VCaP (cell line): Measurements from ENCODE around the gene PMIS2.
A peak's percentile ranks its signal among the peaks of the same experiment; 100 is the strongest.

Experiments used
- H3K27ac ChIP-seq: fragments of 450-650 bp; 2 replicates; pipeline ENCODE4 v1.5.1; 2017
- TF ChIP-seq, protein P1 (sequence below): fragments of 450-650 bp; conservative IDR thresholded peaks from 2 replicates; pipeline ENCODE4 v1.5.1; 2017; ENCODE audit warnings: mild to moderate bottlenecking, moderate library complexity

PMIS2 gene

GRCh38 chr19:35585848-35586247 lies at the start of gene PMIS2:
Gene PMIS2, plus strand, starts transcription at chr19:35586173. Its CDS starts 87 bp downstream, at chr19:35586260.
- TF ChIP-seq, protein P1, sequence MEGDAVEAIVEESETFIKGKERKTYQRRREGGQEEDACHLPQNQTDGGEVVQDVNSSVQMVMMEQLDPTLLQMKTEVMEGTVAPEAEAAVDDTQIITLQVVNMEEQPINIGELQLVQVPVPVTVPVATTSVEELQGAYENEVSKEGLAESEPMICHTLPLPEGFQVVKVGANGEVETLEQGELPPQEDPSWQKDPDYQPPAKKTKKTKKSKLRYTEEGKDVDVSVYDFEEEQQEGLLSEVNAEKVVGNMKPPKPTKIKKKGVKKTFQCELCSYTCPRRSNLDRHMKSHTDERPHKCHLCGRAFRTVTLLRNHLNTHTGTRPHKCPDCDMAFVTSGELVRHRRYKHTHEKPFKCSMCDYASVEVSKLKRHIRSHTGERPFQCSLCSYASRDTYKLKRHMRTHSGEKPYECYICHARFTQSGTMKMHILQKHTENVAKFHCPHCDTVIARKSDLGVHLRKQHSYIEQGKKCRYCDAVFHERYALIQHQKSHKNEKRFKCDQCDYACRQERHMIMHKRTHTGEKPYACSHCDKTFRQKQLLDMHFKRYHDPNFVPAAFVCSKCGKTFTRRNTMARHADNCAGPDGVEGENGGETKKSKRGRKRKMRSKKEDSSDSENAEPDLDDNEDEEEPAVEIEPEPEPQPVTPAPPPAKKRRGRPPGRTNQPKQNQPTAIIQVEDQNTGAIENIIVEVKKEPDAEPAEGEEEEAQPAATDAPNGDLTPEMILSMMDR = no peak
- H3K27ac ChIP-seq = no peak within 1 kb of the TSS

DNA sequence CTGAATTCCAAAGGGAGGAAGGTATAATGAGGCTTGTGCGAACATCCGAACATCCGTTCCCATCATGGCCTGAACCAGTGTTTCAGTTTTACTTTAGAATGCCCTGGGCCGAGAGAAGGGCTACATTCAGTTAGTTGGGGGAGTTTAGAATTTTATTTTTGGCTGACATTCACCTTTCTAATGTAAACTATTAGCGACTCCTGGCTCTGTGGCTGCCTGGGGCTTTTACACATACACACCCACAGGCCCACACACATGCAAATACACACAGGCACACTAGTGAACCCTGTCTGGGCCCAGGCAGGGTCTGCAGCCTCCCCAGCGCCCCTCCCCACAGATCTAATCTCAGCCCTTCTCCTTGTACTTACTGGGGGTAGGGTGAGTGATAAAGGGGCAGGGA lies 46.7 kb upstream of the PMIS2 start:
- TF ChIP-seq, protein P1 = no peak
- H3K27ac ChIP-seq = no peak overlapping the region

DNA sequence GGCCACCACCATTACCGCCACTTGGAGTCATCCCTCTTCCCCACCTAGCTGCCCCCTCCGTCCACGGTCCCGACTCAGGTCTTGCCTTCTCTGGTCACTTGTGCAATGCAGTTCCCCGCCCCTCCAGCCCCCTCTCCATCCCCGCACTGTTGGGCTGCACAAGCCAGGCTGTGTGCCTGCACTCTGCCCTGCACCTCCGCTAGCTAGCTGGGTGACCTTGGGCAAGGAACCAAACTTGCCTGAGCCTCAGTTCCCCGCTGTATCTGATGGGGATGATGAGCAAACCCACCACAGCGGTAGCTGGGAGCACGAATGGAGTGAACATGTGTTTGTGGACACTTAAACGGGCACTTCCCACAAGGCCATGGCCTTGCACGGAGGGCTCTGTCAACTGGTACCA lies 46.1 kb upstream of the PMIS2 start:
- TF ChIP-seq, protein P1 = no peak
- H3K27ac ChIP-seq = no peak overlapping the region

DNA sequence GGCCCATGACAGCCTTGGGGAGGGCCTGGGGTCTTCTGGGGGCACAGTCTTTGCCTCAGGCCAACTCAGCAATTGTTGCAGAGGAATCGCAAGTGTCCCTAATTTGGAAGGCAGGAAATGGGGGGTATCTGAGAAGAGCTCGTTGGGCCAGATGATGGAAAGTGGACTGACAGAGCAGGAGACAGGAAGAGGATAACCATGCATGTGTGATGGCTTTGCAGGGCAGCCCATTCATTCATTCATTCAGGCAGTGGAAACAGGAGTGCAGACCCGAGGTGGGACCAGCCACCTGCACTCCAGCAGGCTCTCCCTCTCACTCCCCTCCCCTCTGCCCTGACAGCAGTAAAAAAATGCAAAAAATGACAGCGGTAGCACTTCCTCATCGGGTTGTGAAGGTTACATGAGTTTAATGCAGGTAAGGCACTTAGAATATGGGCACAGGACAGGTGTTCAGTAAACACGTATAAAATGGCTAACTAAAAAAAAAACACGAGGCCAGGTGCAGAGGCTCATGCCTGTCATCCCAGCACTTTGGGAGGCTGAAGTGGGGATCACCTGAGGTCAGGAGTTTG lies 45.5 kb upstream of the PMIS2 start:
- TF ChIP-seq, protein P1 = no peak
- no peak overlapping the region for H3K27ac ChIP-seq

- no peak overlapping the region for H3K27ac ChIP-seq
- TF ChIP-seq, protein P1 = no peak
These were observed 43.8 kb upstream of the PMIS2 start for GRCh38 chr19:35542209-35542608.

GRCh38 chr19:35543280-35544109 lies 42.5 kb upstream of the PMIS2 start:
- H3K27ac ChIP-seq = no peak overlapping the region

GRCh38 chr19:35544110-35544802 lies 41.7 kb upstream of the PMIS2 start:
- peak overlapping the region; percentile 84; the same call in 1 of the 2 replicates for H3K27ac ChIP-seq

More at GRCh38 chr19:35543280-35544109, 42.5 kb upstream of the PMIS2 start:
- TF ChIP-seq, protein P1 = no peak

More at GRCh38 chr19:35544110-35544802, 41.7 kb upstream of the PMIS2 start:
- TF ChIP-seq, protein P1 = no peak
